ENCODE data around the gene ZBTB39. TPM values are rescaled to one million over a fixed set of nuclear protein-coding genes. Genes with fewer than 3 reads are reported as not detected.
"Not testable (repeated sequence)": the region's sequence is repeated elsewhere in the genome, so short reads cannot be mapped to it uniquely, and the experiment has no call there.

The ZBTB39 gene
- total RNA-seq (2014; rRNA removed) = 3.6 and 4.8 TPM in 2 replicates
- percentile 70 among the genes with signal in this experiment for Bru-seq, nascent RNA
- percentile 78 among the genes with signal in this experiment for BruChase-seq, experiment 1, labeled RNA remaining after a 6-hour chase
- percentile 89 among the genes with signal in this experiment for BruChase-seq, experiment 2, labeled RNA remaining after a 2-hour chase
- long read RNA-seq, full-length matches to known transcripts = 10 of 23 reads
- long read RNA-seq, partial matches to known transcripts = 0 of 23 reads
- long read RNA-seq, other reads (novel, unspliced or antisense) = 13 of 23 reads

DNA sequence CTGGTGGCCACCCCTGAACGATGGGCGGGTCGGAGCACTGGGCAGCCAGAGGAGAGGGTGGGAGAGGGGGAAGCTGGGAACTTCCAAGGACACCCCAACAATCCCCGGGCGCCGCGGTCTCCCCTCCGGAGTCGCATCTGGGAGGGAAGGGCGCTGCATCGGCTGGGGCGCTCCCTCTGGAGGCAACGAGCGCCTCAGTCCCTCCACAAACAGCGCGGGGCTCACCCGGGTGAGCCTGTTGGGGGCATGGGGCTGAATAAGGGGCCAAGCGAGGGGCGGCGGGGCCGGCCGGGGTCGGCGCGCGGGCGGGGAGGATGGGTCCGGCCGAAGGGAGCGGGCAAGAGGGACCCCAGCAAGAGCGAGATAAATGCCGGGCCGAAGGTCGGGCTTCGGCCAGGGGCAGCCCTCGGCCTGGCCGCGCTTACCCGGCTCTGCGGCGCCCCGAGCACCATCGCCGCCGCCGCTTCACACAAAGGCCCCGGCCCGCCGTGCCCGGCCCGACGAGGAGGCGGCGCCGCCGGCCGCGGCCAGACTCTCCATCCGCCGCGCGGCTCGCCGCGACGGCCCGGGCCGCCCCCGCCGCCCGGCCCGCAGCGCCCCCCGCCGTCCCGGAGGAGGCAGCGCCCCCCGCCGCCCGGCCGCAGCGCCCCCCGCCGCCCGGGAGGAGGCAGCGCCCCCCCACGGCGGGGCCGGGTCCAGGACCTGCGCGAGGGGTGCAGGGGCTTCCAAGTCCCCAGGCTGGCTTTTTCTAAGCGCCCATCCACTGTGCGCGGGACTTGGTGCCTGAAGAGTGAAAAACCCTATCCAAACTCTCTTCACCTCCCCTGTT, at the start of gene ZBTB39:
TSS of gene ZBTB39 (minus strand) at position 567 of the 829 bp plus-strand sequence. CDS start 1,629 bp downstream, outside the sequence.
- no peaks in the 10 kb centered on the region for H3K27me3 ChIP-seq (ENCODE audit: low read length)
- intact Hi-C loops (cut with micrococcal nuclease) = loop anchor here (5.0 kb wide), 1 partner anchor 249 kb away; no protein-coding TSS in a partner anchor
- H3K27ac ChIP-seq (ENCODE audit: low read length) = no peak within 1 kb of the TSS
- peaks cover 40% of the 10 kb centered on the region for H3K79me2 ChIP-seq (ENCODE audit: low read length)
- TF ChIP-seq CTCF (conservative IDR thresholded peaks at IDR 0.05; ENCODE audit: low read depth, low read length) (peak; percentile 63), EZH2phosphoT487 (IDR thresholded peaks at IDR 0.05; ENCODE audit: borderline replicate concordance, low read length) (no peak), EZH2 (IDR thresholded peaks at IDR 0.05; ENCODE audit: low read length, unreplicated experiment) (no peak)
- peaks cover 16% of the 10 kb centered on the region; the same call in 1 of the 2 replicates for H3K36me3 ChIP-seq (ENCODE audit: low read depth, low read length)
- CTCF ChIA-PET = no interaction called here
- H2AFZ ChIP-seq (ENCODE audit: low read length) = peak within 1 kb of the TSS; percentile 80
- H3K4me2 ChIP-seq (ENCODE audit: low read length) = peak within 1 kb of the TSS; percentile 88
- no peaks in the 10 kb centered on the region for H4K20me1 ChIP-seq (ENCODE audit: low read length)
- peak within 1 kb of the TSS; percentile 93 for H3K4me3 ChIP-seq (ENCODE audit: low read length)
- DNase-seq = peak; percentile 64
- H3K9me3 ChIP-seq (ENCODE audit: low read length) = no peaks in the 10 kb centered on the region
- H3K9me2 ChIP-seq (replicated peaks; ENCODE audit: low read length) = no peaks in the 10 kb centered on the region
- peaks cover 3% of the 10 kb centered on the region for H3F3A ChIP-seq (ENCODE audit: low read length, unreplicated experiment)
- H3K4me1 ChIP-seq (ENCODE audit: insufficient read depth, low read length) = peaks cover 28% of the 10 kb centered on the region
- peak; percentile 75 for ATAC-seq
- BruUV-seq (replicated peaks) = no TSS peak
- POLR2A ChIA-PET (ENCODE audit: unreplicated experiment) = no interaction called here
- peak within 1 kb of the TSS; percentile 90 for H3K9ac ChIP-seq (ENCODE audit: low read length)

GRCh38 chr12:57055824-57056223, 49.5 kb upstream of the ZBTB39 start:
- no peaks in the 10 kb centered on the region for H3F3A ChIP-seq (ENCODE audit: low read length, unreplicated experiment)
- CTCF ChIA-PET = no interaction called here
- intact Hi-C loops (cut with micrococcal nuclease) = no loop called here
- H3K4me1 ChIP-seq (ENCODE audit: insufficient read depth, low read length) = no peaks in the 10 kb centered on the region
- POLR2A ChIA-PET (ENCODE audit: unreplicated experiment) = interaction anchor here (0.5 kb wide), 1 partner anchor 24 kb away, joined by 3 read pairs; no protein-coding TSS in a partner anchor
- no peaks in the 10 kb centered on the region for H3K27me3 ChIP-seq (ENCODE audit: low read length)
- no peak overlapping the region for H3K4me2 ChIP-seq (ENCODE audit: low read length)
- H3K36me3 ChIP-seq (ENCODE audit: low read depth, low read length) = peaks cover 35% of the 10 kb centered on the region
- no peaks in the 10 kb centered on the region for H3K79me2 ChIP-seq (ENCODE audit: low read length)
- no peaks in the 10 kb centered on the region for H3K9me3 ChIP-seq (ENCODE audit: low read length)
- H2AFZ ChIP-seq (ENCODE audit: low read length) = no peak overlapping the region
- no peak for TF ChIP-seq EZH2phosphoT487 (IDR thresholded peaks at IDR 0.05; ENCODE audit: borderline replicate concordance, low read length)
- no peak for TF ChIP-seq CTCF (conservative IDR thresholded peaks at IDR 0.05; ENCODE audit: low read depth, low read length)
- TF ChIP-seq EZH2 (IDR thresholded peaks at IDR 0.05; ENCODE audit: low read length, unreplicated experiment) = no peak
- ATAC-seq (no peak), DNase-seq (no peak)
- H3K4me3 ChIP-seq (ENCODE audit: low read length) = no peak overlapping the region
- H4K20me1 ChIP-seq (ENCODE audit: low read length) = no peaks in the 10 kb centered on the region
- no peak overlapping the region for H3K9ac ChIP-seq (ENCODE audit: low read length)
- no peaks in the 10 kb centered on the region for H3K9me2 ChIP-seq (replicated peaks; ENCODE audit: low read length)
- BruUV-seq (replicated peaks) = no TSS peak
- no peak overlapping the region for H3K27ac ChIP-seq (ENCODE audit: low read length)

DNA sequence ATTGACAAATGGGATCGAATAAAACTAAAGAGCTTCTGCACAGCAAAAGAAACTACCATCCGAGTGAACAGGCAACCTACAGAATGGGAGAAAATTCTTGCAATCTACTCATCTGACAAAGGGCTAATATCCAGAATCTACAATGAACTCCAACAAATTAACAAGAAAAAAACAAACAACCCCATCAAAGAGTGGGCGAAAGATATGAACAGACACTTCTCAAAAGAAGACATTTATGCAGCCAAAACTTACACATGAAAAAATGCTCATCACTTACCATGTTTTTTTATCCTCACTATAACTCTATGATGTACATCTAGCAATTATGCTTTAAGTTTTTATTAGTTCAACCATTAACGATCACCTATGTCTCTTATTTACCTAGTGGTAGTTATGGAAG, 47.6 kb upstream of the ZBTB39 start:
- POLR2A ChIA-PET (ENCODE audit: unreplicated experiment); H3F3A ChIP-seq (ENCODE audit: low read length, unreplicated experiment); H3K9me3 ChIP-seq (ENCODE audit: low read length); ATAC-seq; H3K27me3 ChIP-seq (ENCODE audit: low read length); H4K20me1 ChIP-seq (ENCODE audit: low read length); H3K4me2 ChIP-seq (ENCODE audit: low read length); BruUV-seq (replicated peaks); DNase-seq; H3K9ac ChIP-seq (ENCODE audit: low read length); H3K79me2 ChIP-seq (ENCODE audit: low read length); H3K27ac ChIP-seq (ENCODE audit: low read length); H3K4me3 ChIP-seq (ENCODE audit: low read length); CTCF ChIA-PET; intact Hi-C loops (cut with micrococcal nuclease); H3K4me1 ChIP-seq (ENCODE audit: insufficient read depth, low read length); H3K9me2 ChIP-seq (replicated peaks; ENCODE audit: low read length); H2AFZ ChIP-seq (ENCODE audit: low read length): not testable (repeated sequence)
- peaks cover 18% of the 10 kb centered on the region; the same call in 1 of the 2 replicates for H3K36me3 ChIP-seq (ENCODE audit: low read depth, low read length)

GRCh38 chr12:57053146-57053545, 46.8 kb upstream of the ZBTB39 start:
- CTCF ChIA-PET; intact Hi-C loops (cut with micrococcal nuclease); H3K4me3 ChIP-seq (ENCODE audit: low read length); POLR2A ChIA-PET (ENCODE audit: unreplicated experiment); H3K9me3 ChIP-seq (ENCODE audit: low read length); H3F3A ChIP-seq (ENCODE audit: low read length, unreplicated experiment); H3K4me2 ChIP-seq (ENCODE audit: low read length); DNase-seq; H4K20me1 ChIP-seq (ENCODE audit: low read length); H3K27me3 ChIP-seq (ENCODE audit: low read length); H3K27ac ChIP-seq (ENCODE audit: low read length); BruUV-seq (replicated peaks); H3K9me2 ChIP-seq (replicated peaks; ENCODE audit: low read length); H2AFZ ChIP-seq (ENCODE audit: low read length); ATAC-seq; H3K4me1 ChIP-seq (ENCODE audit: insufficient read depth, low read length); H3K9ac ChIP-seq (ENCODE audit: low read length); H3K79me2 ChIP-seq (ENCODE audit: low read length): not testable (repeated sequence)
- H3K36me3 ChIP-seq (ENCODE audit: low read depth, low read length) = peaks cover 12% of the 10 kb centered on the region; the same call in 1 of the 2 replicates
